ENCODE data around the gene PCED1B. TPM values are rescaled to one million over a fixed set of nuclear protein-coding genes. Genes with fewer than 3 reads are reported as not detected.
"Not testable (repeated sequence)": the region's sequence is repeated elsewhere in the genome, so short reads cannot be mapped to it uniquely, and the experiment has no call there.

Gene PCED1B
- total RNA-seq, 2 donors from 2014 or later, result 48.6 to 54.2 TPM

GRCh38 chr12:47270782-47271664 lies 191.6 kb downstream of the PCED1B start:
- H3K4me1 Mint-ChIP-seq, result peaks cover 36% of the 10 kb centered on the region
- H3K36me3 Mint-ChIP-seq (ENCODE audit: low read depth), result no peaks in the 10 kb centered on the region
- no peaks in the 10 kb centered on the region for H3K27me3 Mint-ChIP-seq
- ATAC-seq, result no peak
- no peak overlapping the region for H3K4me3 Mint-ChIP-seq
- DNase-seq, result no peak
- H3K9me3 ChIP-seq (ENCODE audit: control insufficient read depth, low read length, poor library complexity, severe bottlenecking), result no peaks in the 10 kb centered on the region
- H3K27ac Mint-ChIP-seq, result peak overlapping the region; percentile 47

GRCh38 chr12:47271800-47272239 lies 192.4 kb downstream of the PCED1B start:
- no peaks in the 10 kb centered on the region for H3K36me3 Mint-ChIP-seq (ENCODE audit: low read depth)
- H3K4me3 Mint-ChIP-seq, result no peak overlapping the region
- no peaks in the 10 kb centered on the region for H3K9me3 ChIP-seq (ENCODE audit: control insufficient read depth, low read length, poor library complexity, severe bottlenecking)
- ATAC-seq (no peak), DNase-seq (no peak)
- H3K27me3 Mint-ChIP-seq, result no peaks in the 10 kb centered on the region
- peak overlapping the region; percentile 39 for H3K27ac Mint-ChIP-seq
- H3K4me1 Mint-ChIP-seq, result peaks cover 41% of the 10 kb centered on the region

GRCh38 chr12:47272412-47273190 lies 193.2 kb downstream of the PCED1B start:
- H3K27ac Mint-ChIP-seq, result peak overlapping the region; percentile 39
- ATAC-seq, result no peak
- peaks cover 48% of the 10 kb centered on the region for H3K4me1 Mint-ChIP-seq
- H3K9me3 ChIP-seq (ENCODE audit: control insufficient read depth, low read length, poor library complexity, severe bottlenecking), result no peaks in the 10 kb centered on the region
- H3K4me3 Mint-ChIP-seq, result no peak overlapping the region
- no peaks in the 10 kb centered on the region for H3K36me3 Mint-ChIP-seq (ENCODE audit: low read depth)
- DNase-seq, result no peak
- H3K27me3 Mint-ChIP-seq, result no peaks in the 10 kb centered on the region

GRCh38 chr12:47273191-47273626 lies 193.8 kb downstream of the PCED1B start:
- no peaks in the 10 kb centered on the region for H3K9me3 ChIP-seq (ENCODE audit: control insufficient read depth, low read length, poor library complexity, severe bottlenecking)
- H3K27ac Mint-ChIP-seq, result no peak overlapping the region
- no peaks in the 10 kb centered on the region for H3K27me3 Mint-ChIP-seq
- ATAC-seq (no peak), DNase-seq (no peak)
- H3K4me1 Mint-ChIP-seq, result peaks cover 53% of the 10 kb centered on the region
- H3K4me3 Mint-ChIP-seq, result no peak overlapping the region
- no peaks in the 10 kb centered on the region for H3K36me3 Mint-ChIP-seq (ENCODE audit: low read depth)

GRCh38 chr12:47274760-47275159 lies 195.3 kb downstream of the PCED1B start:
- no peaks in the 10 kb centered on the region for H3K36me3 Mint-ChIP-seq (ENCODE audit: low read depth)
- H3K27ac Mint-ChIP-seq, result peak overlapping the region; percentile 81
- H3K4me3 Mint-ChIP-seq, result no peak overlapping the region
- peaks cover 45% of the 10 kb centered on the region for H3K4me1 Mint-ChIP-seq
- DNase-seq (no peak), ATAC-seq (no peak)
- no peaks in the 10 kb centered on the region for H3K27me3 Mint-ChIP-seq
- no peaks in the 10 kb centered on the region for H3K9me3 ChIP-seq (ENCODE audit: control insufficient read depth, low read length, poor library complexity, severe bottlenecking)

- no peaks in the 10 kb centered on the region for H3K9me3 ChIP-seq (ENCODE audit: control insufficient read depth, low read length, poor library complexity, severe bottlenecking)
- Mint-ChIP-seq H3K36me3 (ENCODE audit: low read depth) (no peaks in the 10 kb centered on the region), H3K4me3 (peak overlapping the region; percentile 84), H3K4me1 (peaks cover 40% of the 10 kb centered on the region), H3K27ac (peak overlapping the region; percentile 81), H3K27me3 (no peaks in the 10 kb centered on the region)
- ATAC-seq (no peak), DNase-seq (no peak)
Observed at GRCh38 chr12:47276253-47276620, 196.8 kb downstream of the PCED1B start.

GRCh38 chr12:47276621-47277309 lies 197.3 kb downstream of the PCED1B start:
- Mint-ChIP-seq H3K27ac (peak overlapping the region; percentile 81), H3K27me3 (no peaks in the 10 kb centered on the region), H3K36me3 (ENCODE audit: low read depth) (no peaks in the 10 kb centered on the region), H3K4me1 (peaks cover 39% of the 10 kb centered on the region), H3K4me3 (peak overlapping the region; percentile 84)
- DNase-seq, result peak in 2 of 3 donors; percentile 11 to 18
- H3K9me3 ChIP-seq (ENCODE audit: control insufficient read depth, low read length, poor library complexity, severe bottlenecking), result no peaks in the 10 kb centered on the region
- peak; percentile 95 for ATAC-seq

GRCh38 chr12:47277972-47278448 lies 198.6 kb downstream of the PCED1B start:
- Mint-ChIP-seq H3K36me3 (ENCODE audit: low read depth) (no peaks in the 10 kb centered on the region), H3K4me1 (peaks cover 31% of the 10 kb centered on the region), H3K27ac (peak overlapping the region; percentile 81), H3K27me3 (no peaks in the 10 kb centered on the region), H3K4me3 (no peak overlapping the region)
- no peak for DNase-seq
- no peaks in the 10 kb centered on the region for H3K9me3 ChIP-seq (ENCODE audit: control insufficient read depth, low read length, poor library complexity, severe bottlenecking)
- ATAC-seq, result no peak

- H3K27me3 Mint-ChIP-seq; H3K9me3 ChIP-seq (ENCODE audit: control insufficient read depth, low read length, poor library complexity, severe bottlenecking); H3K4me3 Mint-ChIP-seq; H3K36me3 Mint-ChIP-seq (ENCODE audit: low read depth); ATAC-seq; DNase-seq: not testable (repeated sequence)
- H3K4me1 Mint-ChIP-seq, result peaks cover 27% of the 10 kb centered on the region
- H3K27ac Mint-ChIP-seq, result peak overlapping the region; percentile 51
Observed at GRCh38 chr12:47279758-47280157, 200.3 kb downstream of the PCED1B start.

- Mint-ChIP-seq H3K4me1 (peaks cover 20% of the 10 kb centered on the region), H3K27me3 (no peaks in the 10 kb centered on the region), H3K27ac (no peak overlapping the region), H3K36me3 (ENCODE audit: low read depth) (no peaks in the 10 kb centered on the region), H3K4me3 (no peak overlapping the region)
- ATAC-seq (no peak), DNase-seq (no peak)
- no peaks in the 10 kb centered on the region for H3K9me3 ChIP-seq (ENCODE audit: control insufficient read depth, low read length, poor library complexity, severe bottlenecking)
Observed at GRCh38 chr12:47280543-47281300, 201.3 kb downstream of the PCED1B start.

GRCh38 chr12:47281667-47282171 lies 202.3 kb downstream of the PCED1B start:
- Mint-ChIP-seq H3K27me3 (no peaks in the 10 kb centered on the region), H3K27ac (no peak overlapping the region), H3K36me3 (ENCODE audit: low read depth) (no peaks in the 10 kb centered on the region), H3K4me3 (no peak overlapping the region), H3K4me1 (peaks cover 15% of the 10 kb centered on the region)
- H3K9me3 ChIP-seq (ENCODE audit: control insufficient read depth, low read length, poor library complexity, severe bottlenecking), result no peaks in the 10 kb centered on the region
- ATAC-seq (no peak), DNase-seq (no peak)

- H3K4me3 Mint-ChIP-seq, result no peak overlapping the region
Observed at GRCh38 chr12:47282206-47282605, 202.8 kb downstream of the PCED1B start.

More at GRCh38 chr12:47282206-47282605, 202.8 kb downstream of the PCED1B start:
- ATAC-seq, result no peak
- Mint-ChIP-seq H3K36me3 (ENCODE audit: low read depth) (no peaks in the 10 kb centered on the region), H3K4me1 (peaks cover 10% of the 10 kb centered on the region), H3K27ac (no peak overlapping the region), H3K27me3 (no peaks in the 10 kb centered on the region)
- no peak for DNase-seq
- no peaks in the 10 kb centered on the region for H3K9me3 ChIP-seq (ENCODE audit: control insufficient read depth, low read length, poor library complexity, severe bottlenecking)

All from T-helper 17 cell (primary cell).